Heart right ventricle (tissue), 16 donors: ENCODE measurements around the gene FKTN. TPM values are rescaled to one million over a fixed set of nuclear protein-coding genes. Genes with fewer than 3 reads are reported as not detected.

Experiments used
- ATAC-seq, 8 donors: fragments of 200-7000 bp; cut with Tn5 transposase; one replicate each; pipeline ENCODE4 v1.9.1; 2020; ENCODE audit warnings: mild to moderate bottlenecking in 8 of 8, moderate library complexity in 8 of 8, moderate number of reproducible peaks in 1 of 8
- DNase-seq, 2 donors: peaks; one replicate each; pipeline ENCODE4 v3.0.0-alpha.2; 2020
- H3K27ac ChIP-seq, 10 donors: fragments of 200-600 bp; sonication (generic) in 2 of 10; one replicate each; pipeline versions ENCODE4 v1.5.0 to v1.8.0; 2020 to 2022; ENCODE audit warnings: mild to moderate bottlenecking in 3 of 10
- H3K27me3 ChIP-seq, 7 donors: fragments of 200-600 bp; one replicate each; pipeline ENCODE4 v1.8.0; 2021 to 2022; ENCODE audit warnings: mild to moderate bottlenecking in 2 of 7
- H3K36me3 ChIP-seq, 9 donors: fragments of 200-600 bp; sonication (generic) in 1 of 9; one replicate each; pipeline versions ENCODE4 v1.5.0 to v1.8.0; 2020 to 2022; ENCODE audit warnings: mild to moderate bottlenecking in 2 of 9
- H3K4me1 ChIP-seq, 9 donors: fragments of 200-600 bp; sonication (generic) in 1 of 9; one replicate each; pipeline versions ENCODE4 v1.5.0 to v1.8.0; 2020 to 2022; ENCODE audit warnings: mild to moderate bottlenecking in 4 of 9
- H3K4me3 ChIP-seq, 10 donors: fragments of 200-600 bp; sonication (generic) in 2 of 10; one replicate each; pipeline versions ENCODE4 v1.5.0 to v1.8.0; 2020 to 2022; ENCODE audit warnings: mild to moderate bottlenecking in 7 of 10, moderate library complexity in 2 of 10
- H3K9me3 ChIP-seq, 11 donors: fragments of 200-600 bp in 10 of 11; sonication (generic) in 2 of 11; one replicate each; pipeline versions ENCODE4 v1.5.0 to v1.8.0; 2013 to 2022; ENCODE audit warnings: mild to moderate bottlenecking in 2 of 11, control low read depth in 1 of 11, moderate library complexity in 1 of 11
- CTCF ChIP-seq, 9 donors: fragments of 200-600 bp; sonication (generic) in 2 of 9; IDR thresholded peaks; one replicate each; pipeline versions ENCODE4 v1.5.0 to v1.8.0; 2021 to 2022; ENCODE audit warnings: antibody characterized with exemption in 9 of 9, mild to moderate bottlenecking in 5 of 9, moderate library complexity in 1 of 9
- WGBS, 2 donors: extraction: QIAGEN DNeasy Blood & Tissue Kit; methylation state at CpG; one replicate each; pipeline ENCODE4 v1.1.7; 2013; ENCODE audit warnings: inconsistent platforms in 1 of 2; 5-methylcytosine and 5-hydroxymethylcytosine counted together
- intact Hi-C, 10 donors: fragments of 100-400 bp; cut with DNase I; formaldehyde crosslinking; loops; one replicate each; pipeline versions ENCODE4 v1.11.1 to v1.14.2; 2022
- polyA plus RNA-seq, 2 donors: library from polyadenylated mRNA; stranded (reverse); fragments of 200-250 nt; gene quantifications; one replicate each; pipeline ENCODE4 v1.2.3, GENCODE V29; 2013
- total RNA-seq, 10 donors: library from RNA; stranded (reverse); fragmentation: NEBNext Ultra II Directional in 3 of 10; extraction: Animal tissue kit (Norgen Biotek cat#: 25700) in 3 of 10; gene quantifications; one replicate each; pipeline versions ENCODE4 v1.2.1 to v1.2.4, GENCODE V29; 2021 to 2023
- donor health status: Arrhythmogenic right ventricular cardiomyopathy.
- donor health status: ischemic (EF 13 %, LVEDD 7.1; RV severe dilation, severe dysfunction).
- donor health status: healthy with polysubstance abuse.
- donor health status: DM: no; HTN: yes; CAD: no.
- donor health status: DM: no; HTN: no; CAD: no.
- donor health status: ischemic (EF 25% LVEDD 6.9; RV normal size, moderate dysfunction).
- donor health status: ischemic (EF 25% LVEDD 5.7; RV mildly dilated, moderate dysfunction).
- donor health status: healthy.
- donor health status: DM: yes; HTN: yes; CAD: no.
- donor health status: Ischemic cardiomyopathy.
- donor health status: ischemic (EF 35%, LVEDD 5.7; RV mildly dilated, moderate dysfunction).
- donor health status: nonischemic (EF 11% LVEDD 7.7; RV severe dilation, severe dysfunction).
- donor health status: DM: yes; HTN: yes; CAD: no.
- donor health status: PGD.
- donor health status: ischemic (EF 29% LVEDD 5.4; RV normal size, mild dysfunction).
- donor health status: nonischemic (EF 23%, LVEDD 6.1; RV moderate dilation, normal function).

The FKTN gene
- total and polyA plus RNA-seq, 12 donors: 2.2 to 12.7 (median 7.8) TPM

GRCh38 chr9:105679257-105680022, 121.5 kb downstream of the FKTN start:
- Histone ChIP-seq H3K4me1 (no peaks in the 10 kb centered on the region), H3K9me3 (no peaks in the 10 kb centered on the region), H3K27me3 (no peaks in the 10 kb centered on the region), H3K27ac (no peak overlapping the region), H3K36me3 (no peaks in the 10 kb centered on the region), H3K4me3 (no peak overlapping the region)
- TF ChIP-seq CTCF (IDR thresholded peaks at IDR 0.05): no peak
- ATAC-seq (no peak), DNase-seq (no peak)
- intact Hi-C loops: no loop called here
- 82 to 83% methylated on average over 8 of the region's 8 CpGs for WGBS, 2 donors

- intact Hi-C loops: no loop called here
- no peak for TF ChIP-seq CTCF (IDR thresholded peaks at IDR 0.05)
- no peaks in the 10 kb centered on the region for H3K4me1 ChIP-seq
- no peak for ATAC-seq
- no peaks in the 10 kb centered on the region for H3K9me3 ChIP-seq
- DNase-seq: no peak
- 94 to 100% methylated on average over 2 of the region's 2 CpGs for WGBS, 2 donors
- no peak overlapping the region for H3K27ac ChIP-seq
- H3K27me3 ChIP-seq: no peaks in the 10 kb centered on the region
- H3K4me3 ChIP-seq: no peak overlapping the region
- no peaks in the 10 kb centered on the region for H3K36me3 ChIP-seq
Observed at GRCh38 chr9:105681313-105681712, 123.4 kb downstream of the FKTN start.

GRCh38 chr9:105681724-105682123, 123.8 kb downstream of the FKTN start:
- no peak for ATAC-seq

GRCh38 chr9:105683688-105684275, 125.9 kb downstream of the FKTN start:
- Histone ChIP-seq H3K27ac (no peak overlapping the region), H3K27me3 (peaks cover 0 to 4% (median 0%) of the 10 kb centered on the region in 7 donors), H3K36me3 (no peaks in the 10 kb centered on the region), H3K4me3 (no peak overlapping the region), H3K4me1 (no peaks in the 10 kb centered on the region), H3K9me3 (no peaks in the 10 kb centered on the region)
- 37 to 38% methylated on average over 1 of the region's 1 CpG for WGBS, 2 donors
- peak in 1 of 8 donors; percentile 64 for ATAC-seq
- no peak for TF ChIP-seq CTCF (IDR thresholded peaks at IDR 0.05)
- DNase-seq: no peak
- intact Hi-C loops: no loop called here

More at GRCh38 chr9:105681724-105682123, 123.8 kb downstream of the FKTN start:
- Histone ChIP-seq H3K27me3 (no peaks in the 10 kb centered on the region), H3K9me3 (no peaks in the 10 kb centered on the region), H3K36me3 (no peaks in the 10 kb centered on the region), H3K4me3 (no peak overlapping the region), H3K4me1 (no peaks in the 10 kb centered on the region), H3K27ac (no peak overlapping the region)
- 96% methylated on average over 1 of the region's 1 CpG for WGBS, 2 donors
- no peak for DNase-seq
- TF ChIP-seq CTCF (IDR thresholded peaks at IDR 0.05): no peak
- intact Hi-C loops: no loop called here
